HG02759 (cell line): ENCODE data around the gene CCNH.

Experiments
- ATAC-seq: cut with Tn5 transposase; IDR thresholded peaks from one replicate; pipeline ENCODE4 v1.9.1; 2021; ENCODE audit warnings: mild to moderate bottlenecking, moderate library complexity; ENCODE audit not compliant: unreplicated experiment

The CCNH gene

GRCh38 chr5:87412630-87413342 lies at the start of gene CCNH:
Gene CCNH (minus strand): TSS chr5:87412930. CDS start chr5:87412794, 136 bp downstream.
- peak; percentile 98 for ATAC-seq

- ATAC-seq = no peak
Measured at GRCh38 chr5:87457706-87458105, 45.0 kb upstream of the CCNH start.

GRCh38 chr5:87453801-87454200 lies 41.1 kb upstream of the CCNH start:
- no peak for ATAC-seq

GRCh38 chr5:87452837-87453236 lies 40.1 kb upstream of the CCNH start:
- no peak for ATAC-seq

- ATAC-seq = no peak
Measured at GRCh38 chr5:87442419-87442818, 29.7 kb upstream of the CCNH start.

- ATAC-seq = no peak
Measured at GRCh38 chr5:87438231-87438630, 25.5 kb upstream of the CCNH start.

- ATAC-seq = no peak
Measured at GRCh38 chr5:87437724-87438123, 25.0 kb upstream of the CCNH start.

- no peak for ATAC-seq
Measured at GRCh38 chr5:87435144-87435694, 22.5 kb upstream of the CCNH start.

- no peak for ATAC-seq
Measured at GRCh38 chr5:87434461-87434860, 21.7 kb upstream of the CCNH start.

GRCh38 chr5:87433945-87434344 lies 21.2 kb upstream of the CCNH start:
- ATAC-seq = no peak

GRCh38 chr5:87432460-87432859 lies 19.7 kb upstream of the CCNH start:
- no peak for ATAC-seq

- no peak for ATAC-seq
Measured at GRCh38 chr5:87430863-87431457, 18.2 kb upstream of the CCNH start.

GRCh38 chr5:87423755-87424154 lies 11.0 kb upstream of the CCNH start:
- ATAC-seq = no peak

GRCh38 chr5:87421307-87421706 lies 8.6 kb upstream of the CCNH start:
- ATAC-seq = no peak

- no peak for ATAC-seq
Measured at GRCh38 chr5:87418506-87418905, 5.8 kb upstream of the CCNH start.

GRCh38 chr5:87413343-87413645 lies 564 bp upstream of the CCNH start:
- ATAC-seq = no peak

- ATAC-seq = peak; percentile 19
Measured at GRCh38 chr5:87411973-87412629, 629 bp downstream of the CCNH start.

- ATAC-seq = no peak
Measured at GRCh38 chr5:87411586-87411972, 1.2 kb downstream of the CCNH start.

- ATAC-seq = no peak
Measured at GRCh38 chr5:87410931-87411330, 1.8 kb downstream of the CCNH start.

GRCh38 chr5:87408204-87408603 lies 4.5 kb downstream of the CCNH start:
- ATAC-seq = no peak

- ATAC-seq = no peak
Measured at GRCh38 chr5:87405472-87406155, 7.1 kb downstream of the CCNH start.

- no peak for ATAC-seq
Measured at GRCh38 chr5:87404359-87404758, 8.4 kb downstream of the CCNH start.
